ENCODE measurements around the gene ESR2.
"Not testable (repeated sequence)": the region's sequence is repeated elsewhere in the genome, so short reads cannot be mapped to it uniquely, and the experiment has no call there.

Gene ESR2

DNA sequence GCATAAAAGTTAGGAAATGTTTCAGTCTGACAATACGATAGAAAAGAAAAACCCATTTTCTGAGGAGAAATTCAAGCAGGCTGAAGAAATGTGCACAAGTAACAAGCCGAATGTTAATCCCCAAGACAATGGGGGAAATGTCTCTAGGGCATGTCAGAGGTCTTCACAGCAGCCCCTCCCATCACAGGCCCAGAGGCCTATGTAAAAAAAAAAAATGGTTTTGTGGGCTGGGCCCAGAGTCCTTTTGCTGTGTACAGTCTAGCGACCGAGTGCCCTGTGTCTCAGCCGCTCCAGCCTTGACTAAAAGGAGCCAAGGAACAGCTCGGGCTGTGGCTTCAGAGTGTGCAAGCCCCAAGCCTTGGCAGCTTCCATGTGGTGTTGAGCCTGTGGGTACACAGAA, 250.9 kb downstream of the ESR2 start:
- peaks cover 4 to 13% of the 10 kb centered on the region in 2 donors for H3K9me3 Mint-ChIP-seq
- not testable (repeated sequence) for ATAC-seq (replicated peaks); H3K4me1 Mint-ChIP-seq; H3K27ac Mint-ChIP-seq; H3K27me3 Mint-ChIP-seq; H3K4me3 Mint-ChIP-seq; DNase-seq
- peaks cover 4 to 14% of the 10 kb centered on the region in 2 donors for H3K36me3 Mint-ChIP-seq

DNA sequence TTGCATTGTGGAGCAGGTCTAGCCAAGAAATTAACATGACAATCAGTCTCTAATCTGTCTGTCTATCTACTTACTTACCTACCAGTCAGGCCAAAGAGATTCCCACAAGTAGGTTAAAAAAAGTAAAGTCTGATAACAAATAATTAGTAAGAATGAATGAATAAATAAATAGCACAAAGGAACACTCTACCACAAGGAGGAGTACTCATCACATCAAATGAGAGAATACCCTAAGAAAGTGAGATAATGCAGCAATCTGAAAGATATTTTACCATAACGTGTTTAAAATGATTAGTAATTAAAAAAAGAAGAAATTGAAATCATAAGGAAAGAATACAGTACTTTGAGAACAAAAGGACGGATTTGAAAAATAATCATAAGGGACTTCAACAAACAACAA, 254.1 kb downstream of the ESR2 start:
- H3K36me3 Mint-ChIP-seq = peaks cover 6 to 20% of the 10 kb centered on the region in 2 donors
- no peaks in the 10 kb centered on the region for H3K4me1 Mint-ChIP-seq
- H3K4me3 Mint-ChIP-seq = no peak overlapping the region
- DNase-seq (no peak), ATAC-seq (replicated peaks) (no peak)
- peaks cover 4 to 13% of the 10 kb centered on the region in 2 donors for H3K9me3 Mint-ChIP-seq
- H3K27me3 Mint-ChIP-seq = no peaks in the 10 kb centered on the region
- H3K27ac Mint-ChIP-seq = no peak overlapping the region

DNA sequence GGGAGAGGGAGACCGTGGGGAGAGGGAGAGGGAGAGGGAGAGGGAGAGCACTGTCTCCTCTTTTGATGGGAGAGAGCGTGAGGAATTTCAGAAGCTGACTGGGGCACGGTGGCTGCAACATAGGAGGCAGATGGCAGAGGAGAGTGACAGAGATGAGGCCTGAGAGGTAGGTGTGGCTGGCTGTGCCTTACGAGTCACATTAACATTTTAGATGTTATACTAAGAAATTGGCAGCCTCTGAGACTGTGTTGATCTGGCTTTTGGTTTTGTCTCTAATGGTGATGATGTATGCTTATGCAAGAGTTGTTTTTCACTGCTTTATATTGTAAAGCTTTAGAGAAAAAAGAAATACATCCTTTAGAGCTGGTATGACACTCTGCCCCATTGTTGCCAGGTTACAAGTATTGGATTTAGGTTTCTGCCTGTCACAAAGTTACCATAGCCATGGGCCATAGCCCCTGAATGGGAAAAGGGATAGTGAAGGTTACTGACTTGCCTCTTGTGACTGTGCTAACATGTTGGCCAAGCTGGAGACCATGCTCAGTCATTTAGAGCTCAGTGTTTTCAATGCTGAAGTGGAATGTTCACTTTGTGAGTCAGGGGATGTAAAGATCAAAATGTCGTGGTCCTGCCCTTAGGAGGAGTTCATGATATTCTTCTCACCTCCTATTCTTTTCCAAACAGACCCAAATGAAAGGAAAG, 255.2 kb downstream of the ESR2 start:
- Mint-ChIP-seq H3K36me3 (peaks cover 5 to 14% of the 10 kb centered on the region in 2 donors), H3K4me1 (no peaks in the 10 kb centered on the region), H3K27me3 (no peaks in the 10 kb centered on the region), H3K4me3 (no peak overlapping the region), H3K27ac (no peak overlapping the region), H3K9me3 (peaks cover 4 to 10% of the 10 kb centered on the region in 2 donors)
- ATAC-seq (replicated peaks) (no peak), DNase-seq (no peak)

DNA sequence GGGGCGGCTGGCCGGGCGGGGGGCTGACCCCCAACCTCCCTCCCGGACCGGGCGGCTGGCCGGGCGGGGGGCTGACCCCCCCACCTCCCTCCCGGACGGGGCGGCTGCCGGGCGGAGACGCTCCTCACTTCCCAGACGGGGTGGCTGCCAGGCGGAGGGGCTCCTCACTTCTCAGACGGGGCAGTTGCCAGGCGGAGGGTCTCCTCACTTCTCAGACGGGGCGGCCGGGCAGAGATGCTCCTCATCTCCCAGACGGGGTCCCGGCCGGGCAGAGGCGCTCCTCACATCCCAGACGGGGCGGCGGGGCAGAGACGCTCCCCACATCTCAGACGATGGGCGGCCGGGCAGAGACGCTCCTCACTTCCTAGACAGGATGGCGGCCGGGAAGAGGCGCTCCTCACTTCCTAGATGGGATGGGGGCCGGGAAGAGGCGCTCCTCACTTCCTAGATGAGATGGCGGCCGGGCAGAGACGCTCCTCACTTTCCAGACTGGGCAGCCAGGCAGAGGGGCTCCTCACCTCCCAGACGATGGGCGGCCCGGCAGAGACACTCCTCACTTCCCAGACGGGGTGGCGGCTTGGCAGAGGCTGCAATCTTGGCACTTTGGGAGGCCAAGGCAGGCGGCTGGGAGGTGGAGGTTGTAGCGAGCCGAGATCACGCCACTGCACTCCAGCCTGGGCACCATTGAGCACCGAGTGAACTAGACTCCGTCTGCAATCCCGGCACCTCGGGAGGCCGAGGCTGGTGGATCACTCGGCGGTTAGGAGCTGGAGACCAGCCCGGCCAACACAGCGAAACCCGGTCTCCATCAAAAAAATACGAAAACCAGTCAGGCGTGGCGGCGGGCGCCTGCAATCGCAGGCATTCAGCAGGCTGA, 256.1 kb downstream of the ESR2 start:
- H3K4me3 Mint-ChIP-seq; H3K9me3 Mint-ChIP-seq; H3K4me1 Mint-ChIP-seq; ATAC-seq (replicated peaks); DNase-seq; H3K27me3 Mint-ChIP-seq; H3K27ac Mint-ChIP-seq: not testable (repeated sequence)
- peaks cover 5 to 14% of the 10 kb centered on the region in 2 donors for H3K36me3 Mint-ChIP-seq

DNA sequence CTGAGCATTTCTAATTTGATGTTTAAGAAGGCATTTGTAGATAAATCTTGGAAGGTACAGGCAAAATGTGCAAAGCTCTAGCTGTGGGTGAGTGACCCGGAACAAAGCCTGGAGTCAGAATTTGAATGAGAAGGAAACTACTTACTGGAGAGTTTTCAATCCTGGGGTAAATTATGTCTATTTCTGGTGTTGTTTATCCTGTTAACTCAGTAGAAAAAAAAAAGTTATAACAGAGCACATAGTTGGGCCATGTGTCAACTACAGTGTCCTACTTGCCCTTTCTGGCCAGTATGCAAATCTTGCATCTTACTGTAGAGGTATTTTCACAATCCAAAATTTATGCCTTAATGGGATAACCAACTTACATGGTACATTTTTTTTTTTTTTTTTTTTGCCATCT, 259.0 kb downstream of the ESR2 start:
- no peak overlapping the region for H3K4me3 Mint-ChIP-seq

More for the DNA sequence above, 259.0 kb downstream of the ESR2 start:
- H3K27me3 Mint-ChIP-seq = no peaks in the 10 kb centered on the region
- no peaks in the 10 kb centered on the region for H3K9me3 Mint-ChIP-seq
- no peak overlapping the region for H3K27ac Mint-ChIP-seq
- DNase-seq (no peak), ATAC-seq (replicated peaks) (no peak)
- H3K36me3 Mint-ChIP-seq = peaks cover 2 to 11% of the 10 kb centered on the region in 2 donors
- H3K4me1 Mint-ChIP-seq = no peaks in the 10 kb centered on the region
